NCI-H345 (cell line): ENCODE measurements around the gene IL34.
"Not testable (repeated sequence)": the region's sequence is repeated elsewhere in the genome, so short reads cannot be mapped to it uniquely, and the experiment has no call there.

Experiments used
- DNase-seq: peaks from one replicate; lab custom pipeline; 2025; lab: John Stamatoyannopoulos, UW

Gene IL34

DNA sequence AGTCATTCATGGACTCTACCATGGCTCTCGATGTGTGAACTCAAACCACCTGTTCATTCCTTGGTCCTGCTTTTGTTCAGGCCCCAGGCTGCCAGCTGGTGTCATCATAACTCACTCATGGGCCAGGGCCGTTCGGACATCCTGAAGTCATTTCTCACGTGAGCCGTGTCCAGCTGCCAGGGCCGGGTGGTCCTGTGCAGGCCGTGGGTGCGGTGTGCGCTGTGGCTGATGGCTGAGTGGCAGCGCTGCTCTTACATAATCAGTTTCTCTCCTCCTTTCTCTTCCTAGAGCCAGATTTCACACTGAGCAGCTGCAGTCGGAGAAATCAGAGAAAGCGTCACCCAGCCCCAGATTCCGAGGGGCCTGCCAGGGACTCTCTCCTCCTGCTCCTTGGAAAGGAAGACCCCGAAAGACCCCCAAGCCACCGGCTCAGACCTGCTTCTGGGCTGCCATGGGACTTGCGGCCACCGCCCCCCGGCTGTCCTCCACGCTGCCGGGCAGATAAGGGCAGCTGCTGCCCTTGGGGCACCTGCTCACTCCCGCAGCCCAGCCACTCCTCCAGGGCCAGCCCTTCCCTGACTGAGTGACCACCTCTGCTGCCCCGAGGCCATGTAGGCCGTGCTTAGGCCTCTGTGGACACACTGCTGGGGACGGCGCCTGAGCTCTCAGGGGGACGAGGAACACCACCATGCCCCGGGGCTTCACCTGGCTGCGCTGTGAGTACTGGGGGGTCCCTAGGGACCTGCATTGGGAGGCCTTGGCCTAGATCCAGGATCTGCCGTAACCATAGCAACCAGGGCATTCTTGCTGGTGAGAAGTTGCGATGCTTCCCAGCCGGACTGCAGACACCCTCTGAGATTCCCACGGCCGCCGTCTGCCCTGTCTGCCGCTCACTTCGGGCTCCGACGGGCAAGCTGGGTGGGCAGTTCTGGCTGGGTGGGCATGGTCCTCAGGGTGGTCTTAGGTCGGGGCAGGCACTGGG lies at the start of gene IL34:
IL34 (plus strand) TSS at position 300 of the 982 bp plus-strand sequence; CDS start at position 689, 389 bp downstream.
- DNase-seq: peak; percentile 57

DNA sequence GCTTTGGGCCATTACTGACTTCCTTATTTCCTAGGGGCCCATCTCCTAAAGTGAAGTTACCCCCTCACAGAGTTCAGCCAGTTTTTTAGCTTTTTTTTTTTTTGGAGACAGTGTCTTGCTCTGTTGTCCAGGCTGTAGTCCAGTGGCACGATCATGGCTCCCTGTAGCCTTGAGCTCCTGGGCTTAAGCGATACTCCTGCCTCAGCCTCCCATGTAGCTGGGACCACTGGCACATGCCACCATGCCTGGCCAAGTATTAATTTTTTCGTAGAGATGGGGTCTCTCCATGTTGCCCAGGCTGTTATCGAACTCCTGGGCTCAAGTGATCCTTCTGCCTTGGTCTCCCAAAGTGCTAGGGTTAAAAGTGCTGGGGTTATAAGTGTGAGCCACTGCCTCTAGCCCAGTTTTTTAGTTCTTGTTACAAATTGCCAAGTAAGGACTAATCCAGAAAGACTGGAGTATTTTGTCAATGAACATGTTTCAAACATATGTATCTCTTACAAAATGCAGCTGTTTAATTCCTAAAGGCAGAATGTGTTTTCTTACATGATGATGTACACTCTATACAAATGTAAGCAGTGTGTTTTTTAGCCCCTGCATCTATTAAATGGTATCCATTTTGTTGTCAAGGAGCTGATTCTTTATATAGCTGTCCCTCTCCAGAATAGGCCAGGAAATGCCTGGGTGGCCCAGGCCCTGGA lies 49.1 kb upstream of the IL34 start:
- no peak for DNase-seq

DNA sequence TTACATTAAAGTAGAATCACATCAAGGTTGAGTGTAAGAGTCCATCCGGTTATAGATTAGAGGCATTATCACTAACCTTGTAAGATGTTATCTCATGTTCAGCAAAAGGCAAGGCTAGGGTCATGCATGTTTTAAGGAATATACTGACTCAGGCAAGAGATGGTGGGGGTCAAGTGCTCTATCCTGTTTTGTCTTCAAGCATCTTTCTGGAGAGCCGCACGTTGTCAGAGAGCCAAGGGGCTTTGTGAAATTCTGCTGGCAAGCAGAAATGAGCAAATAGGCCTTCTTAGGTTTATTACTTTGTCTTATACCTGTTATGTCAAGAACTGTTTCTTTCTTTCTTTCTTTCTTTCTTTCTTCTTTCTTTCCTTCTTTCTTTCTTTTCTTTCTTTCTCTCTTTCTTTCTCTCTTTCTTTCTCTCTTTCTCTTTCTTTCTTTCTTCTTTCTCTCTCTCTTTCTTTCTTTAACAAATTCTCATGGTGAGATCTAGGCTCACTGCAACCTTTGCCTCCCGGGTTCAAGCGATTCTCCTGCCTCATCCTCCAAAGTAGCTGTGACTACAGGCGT lies 47.3 kb upstream of the IL34 start:
- DNase-seq: no peak

DNA sequence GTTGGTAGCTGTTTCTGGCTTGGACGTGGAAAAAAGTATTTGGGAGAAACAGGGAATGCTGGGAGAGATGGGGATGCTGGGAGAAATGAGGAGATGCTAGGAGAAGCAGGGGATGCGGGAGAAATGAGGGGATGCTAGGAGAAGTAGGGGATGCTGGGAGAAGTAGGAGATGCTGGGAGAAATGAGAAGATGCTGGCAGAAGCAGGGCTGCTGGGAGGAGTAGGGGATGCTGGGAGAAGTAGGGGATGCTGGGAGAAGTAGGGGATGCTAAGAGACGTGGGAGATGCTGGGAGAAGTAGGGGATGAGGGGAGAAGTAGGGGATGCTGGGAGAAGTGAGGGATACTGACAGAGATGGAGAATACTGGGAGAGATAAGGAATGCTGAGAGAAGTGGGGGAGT lies 45.6 kb upstream of the IL34 start:
- no peak for DNase-seq

DNA sequence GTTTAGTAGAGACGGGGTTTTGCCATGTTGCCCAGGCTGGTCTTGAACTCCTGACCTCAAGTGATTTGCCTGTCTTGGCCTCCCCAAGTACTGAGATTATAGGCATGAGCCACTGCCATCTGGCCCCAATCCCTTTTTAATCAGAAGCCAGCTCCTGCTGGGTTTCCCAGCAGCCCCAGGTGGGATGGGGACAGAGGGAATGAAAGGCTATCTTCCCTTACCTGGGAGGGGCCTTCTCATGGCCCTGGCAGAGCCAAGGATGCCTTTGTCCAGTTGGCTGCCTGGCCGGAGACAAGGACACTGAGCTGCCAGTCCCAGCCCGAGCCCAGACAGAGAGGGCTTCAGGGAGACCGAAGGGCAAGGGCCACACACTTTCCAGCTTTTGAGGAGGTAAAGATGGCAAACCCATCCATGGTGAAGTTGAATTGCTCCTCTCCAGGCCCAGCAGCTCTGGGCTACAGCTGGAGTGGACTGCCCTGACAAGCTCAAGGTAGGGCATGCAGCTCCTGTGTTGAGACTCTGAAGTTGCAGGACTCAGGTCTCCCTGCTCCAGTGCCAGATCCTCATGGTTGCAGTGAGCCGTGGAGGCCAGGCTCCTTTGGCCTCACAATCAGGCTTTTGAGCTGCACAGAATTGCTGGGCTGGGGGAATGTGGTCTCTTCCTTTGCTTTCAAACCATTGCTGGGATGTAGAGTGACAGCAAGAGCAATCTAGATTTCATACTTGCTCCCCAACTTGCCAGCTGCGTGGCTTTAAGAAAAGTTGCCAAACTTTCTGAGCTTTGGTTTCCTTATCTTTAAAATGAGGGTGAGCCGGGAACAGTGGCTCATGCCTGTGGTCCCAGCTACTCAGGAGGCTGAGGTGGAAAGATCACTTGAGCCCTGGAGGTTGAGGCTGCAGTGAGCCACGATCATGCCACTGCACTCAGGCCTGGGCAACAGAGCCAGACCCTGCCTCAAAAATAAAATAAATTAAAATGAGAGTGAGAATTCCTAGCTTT lies 44.5 kb upstream of the IL34 start:
- no peak for DNase-seq

DNA sequence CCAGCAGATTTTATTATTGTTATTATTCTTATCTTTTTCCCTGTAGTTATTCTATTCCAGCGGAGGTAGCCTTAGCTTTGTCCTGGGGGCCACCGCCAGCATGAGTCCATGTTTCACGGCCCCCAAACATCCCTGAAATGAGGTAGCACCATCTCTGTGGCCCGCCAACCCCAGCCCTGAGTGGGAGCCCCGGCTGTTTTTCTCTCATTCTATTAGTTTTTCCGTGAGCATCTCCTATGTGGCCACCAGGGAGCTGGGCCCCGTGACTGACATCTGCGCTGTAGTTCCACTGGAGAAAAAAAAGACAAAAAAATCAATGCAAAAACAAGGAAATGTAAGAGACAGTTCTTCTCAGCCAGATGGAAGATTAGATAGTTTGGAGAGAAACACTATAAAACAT lies 43.5 kb upstream of the IL34 start:
- DNase-seq: no peak

DNA sequence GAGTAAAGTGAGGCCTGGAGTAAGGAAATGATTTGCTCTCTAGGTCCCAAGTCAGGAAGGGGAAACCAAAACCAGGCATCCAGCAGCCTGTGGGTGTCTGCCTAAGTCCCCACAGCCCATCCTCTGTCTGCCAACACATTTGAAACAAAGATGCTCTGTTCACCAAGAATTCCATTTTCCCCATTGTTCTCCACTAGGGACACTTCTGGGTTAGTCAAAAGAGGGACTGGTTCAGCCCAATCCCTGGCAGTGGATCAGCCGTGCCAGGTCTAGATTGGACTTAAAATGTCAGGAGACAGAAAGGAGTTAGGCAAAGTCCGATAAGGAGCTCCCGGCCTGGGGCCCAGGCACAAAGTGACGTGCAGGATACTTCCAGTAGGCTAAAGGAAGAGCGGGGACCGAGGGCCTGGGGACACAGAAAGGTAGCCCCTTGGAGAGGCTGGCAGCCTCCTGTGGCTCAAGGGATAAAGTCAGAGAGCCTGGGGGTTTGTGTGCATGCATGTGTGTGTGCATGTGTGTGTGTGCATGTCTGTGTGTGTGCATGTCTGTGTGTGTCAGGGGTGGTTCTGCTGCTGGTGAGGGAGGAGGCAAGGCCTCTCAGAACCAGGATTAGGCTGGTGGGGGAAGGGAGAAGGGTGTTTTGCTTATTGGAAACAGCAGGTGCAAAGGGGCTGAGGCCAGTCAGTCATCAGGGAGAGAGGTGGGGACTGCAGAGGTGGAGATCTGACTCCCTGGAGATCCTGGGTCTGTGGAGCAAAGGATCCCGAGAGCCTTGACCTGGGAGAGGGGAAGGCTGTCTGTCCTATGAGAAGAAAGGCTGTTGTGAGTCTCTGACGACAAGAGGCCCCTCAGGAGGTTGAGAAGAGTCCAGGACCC lies 41.7 kb upstream of the IL34 start:
- no peak for DNase-seq

DNA sequence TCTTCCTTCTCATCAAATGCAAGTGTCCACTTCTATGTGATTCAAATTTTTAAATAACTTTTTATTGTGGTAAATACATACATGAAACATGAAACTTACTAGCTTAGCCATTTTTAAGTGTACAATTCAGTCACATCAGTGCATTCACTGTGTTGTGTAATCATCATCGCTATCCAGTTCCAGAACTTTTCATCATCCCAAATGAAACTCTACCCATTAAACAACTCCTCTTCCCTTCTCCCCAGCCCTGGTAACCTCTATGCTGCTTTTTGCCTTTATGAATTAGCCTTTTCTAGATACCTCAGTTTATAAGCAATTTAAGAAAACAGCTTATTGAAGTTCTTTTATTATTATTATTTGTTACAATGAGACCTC lies 41.1 kb upstream of the IL34 start:
- DNase-seq: no peak

DNA sequence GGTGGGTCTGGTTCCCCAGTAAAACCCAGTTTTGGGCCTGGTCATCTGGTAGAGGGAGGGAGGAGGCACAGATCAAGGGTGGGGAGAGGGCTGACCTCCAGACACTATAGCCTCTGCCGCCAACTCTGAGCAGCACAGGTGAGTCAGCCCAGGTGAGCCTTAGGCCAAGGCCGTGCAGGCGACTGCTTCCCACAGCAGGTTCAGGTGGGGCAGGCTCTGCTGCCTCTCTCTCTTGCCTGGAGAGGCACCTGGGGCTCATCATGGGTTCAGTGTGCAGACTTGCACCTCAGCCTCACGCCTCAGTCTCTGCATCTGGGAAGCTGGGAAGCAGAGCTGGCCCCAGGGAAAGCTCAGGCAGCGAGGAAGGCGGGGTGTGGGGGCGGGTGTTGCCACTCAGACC lies 37.8 kb upstream of the IL34 start:
- no peak for DNase-seq

DNA sequence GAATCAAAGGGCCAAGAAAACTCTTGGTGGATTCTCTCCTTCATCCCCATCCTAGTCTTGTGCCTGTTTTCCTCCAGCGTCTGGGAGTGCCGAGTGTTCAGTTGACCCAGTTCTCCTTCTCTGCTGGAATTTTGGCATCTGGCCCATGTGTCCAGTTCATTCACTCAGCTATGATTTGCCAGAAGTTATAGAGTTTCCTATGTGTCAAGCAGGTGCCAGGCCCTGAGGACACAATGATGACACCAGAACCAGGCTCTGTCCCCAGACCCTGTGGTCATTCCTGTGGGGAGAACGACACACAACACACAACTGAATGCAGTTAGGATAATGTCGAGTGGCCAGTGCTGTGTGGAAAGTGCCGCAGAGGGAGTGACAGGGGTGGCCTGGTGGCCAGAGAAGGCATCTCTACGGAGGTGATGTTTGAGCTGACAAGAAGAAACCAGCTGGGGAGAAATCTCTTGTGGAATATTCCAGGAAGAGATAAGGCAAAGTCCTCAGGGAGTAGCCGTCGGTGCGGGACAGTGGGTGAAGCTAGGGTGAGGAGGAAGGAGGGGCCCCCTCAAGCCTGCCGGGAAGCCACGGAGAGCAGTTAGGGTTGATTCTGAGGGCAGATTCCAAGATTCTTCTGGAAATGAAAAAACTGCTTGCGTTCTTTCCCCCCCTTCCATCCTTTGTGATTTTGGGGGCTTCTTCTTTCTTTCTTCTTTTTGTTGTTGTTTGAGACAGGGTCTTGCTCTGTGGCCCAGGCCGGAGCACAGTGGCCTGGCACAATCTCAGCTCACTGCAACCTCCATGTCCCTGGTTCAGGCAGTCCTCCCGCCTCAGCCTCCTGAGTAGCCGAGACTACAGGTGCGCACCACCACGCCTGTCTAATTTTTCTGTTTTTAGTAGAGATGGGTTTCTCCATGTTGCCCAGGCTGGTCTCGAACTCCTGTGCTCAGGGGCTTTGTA lies 35.8 kb upstream of the IL34 start:
- DNase-seq: no peak

DNA sequence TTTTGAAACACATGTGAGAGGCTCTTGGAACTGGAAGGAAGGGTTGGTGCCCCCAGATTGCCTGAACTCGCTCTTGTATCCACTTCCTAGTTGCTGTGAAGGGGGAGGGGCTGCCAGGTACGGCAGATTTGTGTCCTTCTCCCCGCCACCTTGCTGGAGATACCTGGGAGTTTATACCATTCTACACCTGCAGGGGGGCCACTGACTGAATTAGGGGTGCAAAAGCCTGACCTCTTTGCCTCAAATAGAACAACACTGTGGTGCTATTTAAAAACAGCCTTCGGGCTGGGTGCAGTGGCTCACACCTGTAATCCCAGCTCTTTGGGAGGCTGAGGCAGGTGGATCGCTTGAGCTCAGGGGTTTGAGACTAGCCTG lies 35.1 kb upstream of the IL34 start:
- no peak for DNase-seq

DNA sequence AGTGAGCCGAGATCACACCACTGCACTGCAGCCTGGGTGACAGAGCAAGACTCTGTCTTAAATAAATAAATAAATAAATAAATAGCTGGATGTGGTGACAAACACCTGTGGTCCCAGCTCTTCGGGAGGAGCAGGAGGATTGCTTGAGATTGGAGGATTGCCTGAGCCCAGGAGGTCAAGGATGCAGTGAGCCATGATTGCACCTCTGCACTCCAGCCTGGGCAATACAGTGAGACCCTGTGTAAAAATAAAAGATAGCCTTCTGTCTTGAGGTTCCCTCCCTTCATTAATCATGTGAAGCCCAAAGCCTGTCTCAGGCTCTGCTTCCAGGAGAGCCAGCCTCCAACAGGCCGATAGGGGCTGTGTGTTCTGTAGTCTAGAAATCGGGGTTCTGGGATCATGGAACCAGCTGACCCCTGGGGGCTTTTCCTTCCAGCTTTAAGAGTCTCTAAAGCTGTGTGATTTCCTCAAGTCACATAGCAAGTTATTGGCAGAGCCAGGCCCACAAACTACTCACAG lies 34.5 kb upstream of the IL34 start:
- no peak for DNase-seq

DNA sequence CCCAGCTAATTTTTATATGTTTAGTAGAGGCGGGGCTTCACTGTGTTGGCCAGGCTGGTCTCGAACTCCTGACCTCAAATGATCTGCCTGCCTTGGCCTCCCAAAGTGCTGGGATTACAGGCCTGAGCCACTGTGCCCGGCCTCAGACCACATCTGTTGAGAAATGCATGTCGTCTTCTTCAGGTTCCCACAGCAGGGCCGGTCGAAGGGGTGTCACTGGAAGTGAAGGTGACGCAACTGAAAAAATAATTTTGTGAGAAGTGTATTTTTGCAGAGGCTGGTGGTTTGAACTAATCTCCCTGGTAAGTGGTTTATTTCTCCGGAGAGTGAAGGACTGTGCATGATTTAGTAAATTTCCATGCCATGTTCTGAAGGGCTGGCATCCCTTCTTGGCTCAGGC lies 33.4 kb upstream of the IL34 start:
- no peak for DNase-seq

DNA sequence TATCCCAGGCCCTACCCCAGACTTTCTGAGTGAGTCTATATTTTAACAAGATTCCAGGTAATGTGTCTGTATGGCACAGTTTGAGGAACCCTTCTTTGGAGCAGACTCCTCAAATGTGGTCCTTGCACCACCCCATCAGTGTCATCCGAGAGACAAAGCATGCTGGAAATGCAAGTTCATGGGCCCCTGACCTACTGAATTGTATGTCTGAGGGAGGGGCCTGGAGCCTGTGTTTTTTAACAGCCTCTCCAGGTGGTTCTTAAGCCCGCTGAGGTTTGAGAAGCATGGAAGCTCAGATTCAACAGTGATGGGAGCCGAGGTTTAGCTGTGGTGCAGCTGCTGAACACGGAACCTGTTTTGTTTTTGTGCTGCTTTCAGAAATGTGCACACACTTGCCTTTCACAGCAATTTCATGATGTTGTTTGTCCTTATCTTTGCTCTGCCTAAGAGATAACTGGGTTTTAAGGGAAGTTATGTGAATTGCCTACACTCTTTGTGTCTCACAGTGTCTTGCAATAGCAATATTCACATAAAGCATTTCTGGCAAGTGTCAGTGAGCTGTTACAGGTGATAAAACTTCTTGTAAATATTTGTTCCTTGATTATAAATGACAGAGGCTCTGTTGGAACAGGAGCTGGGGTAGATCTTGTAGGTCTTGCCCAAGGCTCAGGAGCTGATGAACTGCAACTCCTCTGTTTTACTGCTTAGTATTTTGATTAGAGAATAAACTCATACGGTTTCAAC lies 32.0 kb upstream of the IL34 start:
- DNase-seq: no peak

DNA sequence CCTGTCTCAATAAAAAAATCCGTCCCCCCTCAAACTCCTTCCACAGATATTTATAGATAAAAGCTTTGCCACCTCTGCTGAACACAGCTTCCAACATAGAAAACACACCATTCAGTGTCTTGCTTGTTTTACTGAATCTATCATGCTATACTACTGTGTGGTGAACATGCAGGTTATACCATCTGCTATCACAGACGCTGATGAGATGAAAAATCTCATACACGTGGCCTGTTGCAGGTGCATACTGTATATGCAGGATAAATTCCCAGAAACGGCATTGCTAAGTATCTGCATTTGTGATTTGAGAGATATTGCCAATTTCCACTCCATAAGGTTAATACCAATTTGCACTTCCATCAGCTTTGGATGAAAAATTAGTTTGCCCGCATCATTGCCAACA lies 30.4 kb upstream of the IL34 start:
- no peak for DNase-seq

DNA sequence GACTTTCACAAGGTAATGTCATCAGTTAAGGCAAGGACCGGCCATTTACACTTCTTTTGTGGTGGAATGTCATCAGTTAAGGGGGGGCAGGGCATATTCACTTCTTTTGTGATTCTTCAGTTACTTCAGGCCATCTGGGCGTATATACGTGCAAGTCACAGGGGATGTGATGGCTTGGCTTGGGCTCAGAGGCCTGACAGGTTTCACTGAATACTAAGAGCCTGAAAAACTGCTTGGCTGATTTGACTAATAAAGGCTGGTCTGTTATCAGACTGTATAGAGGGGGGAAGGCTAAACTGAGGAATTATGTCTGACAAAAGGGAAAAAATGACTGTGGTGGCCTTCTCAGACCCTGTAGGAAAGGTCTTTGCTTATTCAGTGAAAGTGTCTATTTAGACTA lies 24.5 kb upstream of the IL34 start:
- not testable (repeated sequence) for DNase-seq

DNA sequence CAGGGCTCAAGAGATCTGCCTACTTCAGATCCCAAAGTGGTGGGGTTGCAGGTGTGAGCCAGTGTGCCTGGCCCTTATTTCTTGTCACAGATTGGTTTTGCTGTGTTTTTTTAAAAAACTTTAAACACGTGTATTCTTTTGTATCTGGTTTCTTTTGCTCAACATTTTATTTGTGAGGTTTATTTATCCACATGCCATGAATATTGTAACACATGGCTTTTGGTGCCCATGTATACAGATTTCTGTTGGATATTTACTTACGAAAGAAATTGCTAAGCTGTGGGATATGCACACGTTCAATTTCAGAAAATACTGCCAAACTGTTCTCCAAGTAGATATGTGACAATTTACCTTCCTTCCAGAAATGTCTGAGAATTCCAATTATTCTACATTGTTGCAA lies 18.7 kb upstream of the IL34 start:
- no peak for DNase-seq

DNA sequence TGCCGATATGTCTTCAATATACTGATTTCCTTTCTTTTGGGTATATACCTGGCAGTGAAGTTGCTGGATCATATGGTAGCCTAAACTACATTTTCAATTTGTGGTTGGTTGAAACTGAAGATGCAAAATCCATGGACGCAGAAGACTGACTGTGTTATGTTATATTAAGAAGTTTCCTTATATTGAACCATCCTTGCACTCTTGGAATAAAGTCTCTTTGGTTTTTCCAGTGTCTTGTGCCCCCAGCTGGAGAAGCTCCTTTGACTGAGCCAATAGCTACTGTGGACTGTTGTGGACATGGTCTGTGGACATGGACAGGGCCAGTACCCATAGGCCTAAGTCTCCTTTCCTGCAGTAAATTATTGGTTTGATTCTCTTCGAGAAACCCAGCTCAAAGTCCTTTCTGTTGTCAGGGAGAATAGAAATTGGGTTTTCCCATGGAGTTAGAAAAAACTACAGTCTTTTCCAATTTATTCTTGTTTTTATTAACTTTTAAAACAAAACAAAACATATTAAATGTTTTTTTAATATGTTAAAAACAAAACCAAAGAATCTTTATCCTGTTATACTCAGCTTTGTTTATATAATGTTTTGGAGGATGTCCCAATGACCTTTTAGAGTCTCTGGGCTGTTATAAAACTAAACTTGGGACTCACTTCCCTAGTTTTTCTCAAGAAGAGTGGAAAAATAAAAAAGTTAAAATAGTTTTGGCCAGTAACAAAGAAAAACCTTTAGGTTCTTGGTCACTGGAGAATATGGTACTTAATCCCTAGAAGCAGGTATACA lies 15.2 kb upstream of the IL34 start:
- DNase-seq: no peak
